ENCODE results near the gene HRCT1.

GRCh38 chr9:35930989-35931388, 25.0 kb downstream of the HRCT1 start:
- TF ChIP-seq MAX (IDR thresholded peaks at IDR 0.05; ENCODE audit: insufficient read depth, insufficient read length): no peak
- TF ChIP-seq EZH2 (IDR thresholded peaks at IDR 0.05; ENCODE audit: borderline replicate concordance, low read depth, low read length, severe bottlenecking): no peak
- TF ChIP-seq CTCF (IDR thresholded peaks at IDR 0.05; ENCODE audit: extremely low read depth in 1 of 2, insufficient read depth in 1 of 2, low read depth in 1 of 2, low read length in 2 of 2): no peak
- TF ChIP-seq POLR2A (IDR thresholded peaks at IDR 0.05; ENCODE audit: low read depth, low read length): no peak
- TF ChIP-seq POLR2AphosphoS5 (IDR thresholded peaks at IDR 0.05; ENCODE audit: insufficient read depth, low read depth, low read length): no peak
- TF ChIP-seq GATA2 (IDR thresholded peaks at IDR 0.05; ENCODE audit: insufficient read depth, insufficient read length, low read depth, low read length): no peak
- TF ChIP-seq JUN (IDR thresholded peaks at IDR 0.05; ENCODE audit: borderline replicate concordance, insufficient read depth, insufficient read length, low read depth): no peak
